Caco-2 (cell line): ENCODE results near the gene PDE6C. TPM values are rescaled to one million over a fixed set of nuclear protein-coding genes. Genes with fewer than 3 reads are reported as not detected.

Source experiments
- BruUV-seq: library from RNA; stranded (reverse); fragments of 400-500 nt; replicated peaks from 2 replicates; lab custom pipeline; 2021; lab: Mats Ljungman, UMichigan
- CTCF ChIA-PET: fragments of 300-600 bp; sonication (Branson Sonifier 250); formaldehyde crosslinking; loops from one replicate; lab custom pipeline; 2022; ENCODE audit warnings: antibody characterized with exemption; lab: Charles Lee
- POLR2A ChIA-PET: fragments of 300-600 bp; sonication (Branson Sonifier 250); formaldehyde crosslinking; loops from one replicate; lab custom pipeline; 2022; ENCODE audit warnings: antibody characterized with exemption; lab: Charles Lee
- DNase-seq, 2 experiments: peaks; one replicate each; pipeline versions ENCODE4 v3.0.0 to v3.0.0-alpha.2; 2020 to 2022
- H3K27me3 ChIP-seq: replicated peaks from 2 replicates; pipeline ENCODE4 v1.6.0; 2011; ENCODE audit warnings: low read length; ENCODE audit not compliant: control insufficient read depth, insufficient read depth
- H3K36me3 ChIP-seq: 2 replicates; pipeline ENCODE4 v1.5.1; 2011; ENCODE audit warnings: low read length; ENCODE audit not compliant: control insufficient read depth, insufficient read depth
- H3K4me1 ChIP-seq: fragments of 250-450 bp; sonication (Bioruptor Pico); 2 replicates; pipeline ENCODE4 v1.5.1; 2020; ENCODE audit warnings: mild to moderate bottlenecking
- H3K4me3 ChIP-seq: 2 replicates; pipeline ENCODE4 v1.5.1; 2011; ENCODE audit warnings: low read depth, mild to moderate bottlenecking, control low read depth, low read length
- H3K9me3 ChIP-seq: fragments of 250-450 bp; sonication (Bioruptor Pico); 2 replicates; pipeline ENCODE4 v1.5.1; 2020; ENCODE audit warnings: mild to moderate bottlenecking, moderate library complexity
- H3K27ac Mint-ChIP-seq: one replicate; pipeline ENCODE4 v1.8.0; 2022; ENCODE audit warnings: mixed read lengths; ENCODE audit not compliant: unreplicated experiment
- H3K27me3 Mint-ChIP-seq: one replicate; pipeline ENCODE4 v1.8.0; 2022; ENCODE audit warnings: mixed read lengths; ENCODE audit not compliant: insufficient read depth, unreplicated experiment
- H3K36me3 Mint-ChIP-seq: one replicate; pipeline ENCODE4 v1.8.0; 2022; ENCODE audit warnings: mild to moderate bottlenecking, mixed read lengths; ENCODE audit not compliant: insufficient read depth, unreplicated experiment
- H3K4me1 Mint-ChIP-seq: one replicate; pipeline ENCODE4 v1.8.0; 2022; ENCODE audit warnings: low read depth, mixed read lengths; ENCODE audit not compliant: unreplicated experiment
- H3K4me3 Mint-ChIP-seq: one replicate; pipeline ENCODE4 v1.8.0; 2022; ENCODE audit warnings: mild to moderate bottlenecking, moderate library complexity, mixed read lengths; ENCODE audit not compliant: unreplicated experiment
- H3K9me3 Mint-ChIP-seq: one replicate; pipeline ENCODE4 v1.8.0; 2022; ENCODE audit warnings: mixed read lengths; ENCODE audit not compliant: unreplicated experiment
- intact Hi-C: fragments of 100-400 bp; cut with micrococcal nuclease; formaldehyde crosslinking; loops from one replicate; pipeline ENCODE4 v1.10.0; 2022; ENCODE audit not compliant: unreplicated experiment
- total RNA-seq: library from RNA; stranded (reverse); gene quantifications from 2 replicates; pipeline ENCODE4 v1.2.3, GENCODE V29; 2022
- TF ChIP-seq, protein P1 (sequence below), 2 experiments: fragments of 200-600 bp in 1 of 2; IDR thresholded peaks; 1 replicate in 1 of 2; 2 replicates in 1 of 2; pipeline versions ENCODE4 v1.5.1 to v1.8.0; 2011 to 2022; ENCODE audit warnings: antibody characterized with exemption in 1 of 2, control low read depth in 1 of 2, inconsistent platforms in 1 of 2, low read depth in 1 of 2, low read length in 1 of 2, mild to moderate bottlenecking in 1 of 2, moderate library complexity in 1 of 2; ENCODE audit not compliant: insufficient read depth in 1 of 2, severe bottlenecking in 1 of 2, unreplicated experiment in 1 of 2

PDE6C gene
- total RNA-seq, 1 experiment from 2014 or later, result not detected

DNA sequence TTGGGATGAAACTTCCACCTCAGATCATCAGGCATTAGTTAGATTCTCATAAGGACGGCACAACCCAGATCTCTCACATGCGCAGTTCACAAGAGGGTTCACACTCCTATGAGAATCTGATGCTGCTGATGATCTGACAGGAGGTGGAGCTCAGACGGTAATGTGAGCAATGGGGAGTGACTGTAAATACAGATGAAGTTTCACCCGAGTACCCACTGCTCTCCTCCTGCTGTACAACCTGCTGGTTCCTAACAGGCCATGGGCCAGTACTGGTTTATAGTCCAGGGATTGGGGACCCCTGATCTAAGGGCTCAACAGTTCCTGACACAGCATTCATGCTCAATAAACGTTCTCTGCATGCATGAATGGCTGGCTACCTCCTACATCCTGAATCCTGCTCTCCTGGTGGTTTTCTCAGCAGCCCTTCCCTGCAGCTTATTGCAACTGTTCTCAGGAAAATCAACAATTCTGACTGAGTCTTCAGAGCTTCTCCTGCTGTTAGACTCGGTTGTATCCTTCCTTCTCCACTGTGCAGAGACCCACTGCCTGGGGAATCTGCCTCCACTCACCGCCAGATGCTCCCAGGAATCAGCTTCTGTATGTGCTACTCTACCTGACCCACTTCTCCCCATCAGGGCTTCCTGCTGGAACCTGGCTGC is 17.4 kb downstream of the PDE6C start:
- POLR2A ChIA-PET, result no interaction called here
- no peaks in the 10 kb centered on the region for H3K9me3 ChIP-seq
- TF ChIP-seq, protein P1, sequence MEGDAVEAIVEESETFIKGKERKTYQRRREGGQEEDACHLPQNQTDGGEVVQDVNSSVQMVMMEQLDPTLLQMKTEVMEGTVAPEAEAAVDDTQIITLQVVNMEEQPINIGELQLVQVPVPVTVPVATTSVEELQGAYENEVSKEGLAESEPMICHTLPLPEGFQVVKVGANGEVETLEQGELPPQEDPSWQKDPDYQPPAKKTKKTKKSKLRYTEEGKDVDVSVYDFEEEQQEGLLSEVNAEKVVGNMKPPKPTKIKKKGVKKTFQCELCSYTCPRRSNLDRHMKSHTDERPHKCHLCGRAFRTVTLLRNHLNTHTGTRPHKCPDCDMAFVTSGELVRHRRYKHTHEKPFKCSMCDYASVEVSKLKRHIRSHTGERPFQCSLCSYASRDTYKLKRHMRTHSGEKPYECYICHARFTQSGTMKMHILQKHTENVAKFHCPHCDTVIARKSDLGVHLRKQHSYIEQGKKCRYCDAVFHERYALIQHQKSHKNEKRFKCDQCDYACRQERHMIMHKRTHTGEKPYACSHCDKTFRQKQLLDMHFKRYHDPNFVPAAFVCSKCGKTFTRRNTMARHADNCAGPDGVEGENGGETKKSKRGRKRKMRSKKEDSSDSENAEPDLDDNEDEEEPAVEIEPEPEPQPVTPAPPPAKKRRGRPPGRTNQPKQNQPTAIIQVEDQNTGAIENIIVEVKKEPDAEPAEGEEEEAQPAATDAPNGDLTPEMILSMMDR (IDR thresholded peaks at IDR 0.05; ENCODE audit: insufficient read depth in 1 of 2, low read depth in 1 of 2, low read length in 1 of 2, severe bottlenecking in 1 of 2, unreplicated experiment in 1 of 2), result no peak
- intact Hi-C loops, result no loop called here
- no TSS peak for BruUV-seq
- Mint-ChIP-seq H3K36me3 (no peaks in the 10 kb centered on the region), H3K4me1 (no peaks in the 10 kb centered on the region), H3K4me3 (no peak overlapping the region), H3K27me3 (no peaks in the 10 kb centered on the region), H3K27ac (no peak overlapping the region), H3K9me3 (no peaks in the 10 kb centered on the region)
- H3K36me3 ChIP-seq, result no peaks in the 10 kb centered on the region
- CTCF ChIA-PET, result no interaction called here
- no peak for DNase-seq
- no peak overlapping the region for H3K4me3 ChIP-seq
- no peaks in the 10 kb centered on the region for H3K27me3 ChIP-seq
- no peaks in the 10 kb centered on the region for H3K4me1 ChIP-seq

GRCh38 chr10:93630625-93631557 is 18.6 kb downstream of the PDE6C start:
- POLR2A ChIA-PET, result no interaction called here
- no TSS peak for BruUV-seq
- H3K27me3 ChIP-seq, result no peaks in the 10 kb centered on the region
- Mint-ChIP-seq H3K27ac (no peak overlapping the region), H3K36me3 (no peaks in the 10 kb centered on the region), H3K9me3 (no peaks in the 10 kb centered on the region), H3K4me1 (no peaks in the 10 kb centered on the region), H3K27me3 (no peaks in the 10 kb centered on the region), H3K4me3 (no peak overlapping the region)
- H3K4me1 ChIP-seq, result no peaks in the 10 kb centered on the region
- no peaks in the 10 kb centered on the region for H3K36me3 ChIP-seq
- no peak for DNase-seq
- intact Hi-C loops, result no loop called here
- H3K4me3 ChIP-seq, result no peak overlapping the region
- TF ChIP-seq, protein P1 (IDR thresholded peaks at IDR 0.05; ENCODE audit: insufficient read depth in 1 of 2, low read depth in 1 of 2, low read length in 1 of 2, severe bottlenecking in 1 of 2, unreplicated experiment in 1 of 2), result no peak
- CTCF ChIA-PET, result no interaction called here
- no peaks in the 10 kb centered on the region for H3K9me3 ChIP-seq

DNA sequence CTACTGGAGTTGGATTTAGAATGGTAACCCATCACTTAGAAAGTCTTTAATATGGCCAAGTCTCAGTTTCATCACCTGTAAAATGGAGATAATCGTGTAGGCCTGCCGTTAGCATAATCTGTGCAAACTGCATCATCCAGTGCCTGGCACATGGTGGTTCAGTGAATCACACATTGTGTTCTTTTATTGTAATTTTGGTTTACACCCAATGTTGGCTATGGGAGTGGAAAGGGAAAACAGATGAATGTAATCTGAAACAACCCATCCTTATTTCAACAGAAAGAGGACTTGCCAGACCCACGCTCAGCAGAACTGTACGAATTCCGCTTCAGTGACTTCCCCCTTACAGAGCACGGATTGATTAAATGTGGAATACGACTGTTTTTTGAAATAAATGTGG is 27.5 kb downstream of the PDE6C start:
- Histone ChIP-seq H3K9me3 (no peaks in the 10 kb centered on the region), H3K27me3 (no peaks in the 10 kb centered on the region), H3K4me3 (no peak overlapping the region), H3K4me1 (no peaks in the 10 kb centered on the region), H3K36me3 (no peaks in the 10 kb centered on the region)
- ChIA-PET CTCF (no interaction called here), POLR2A (interaction anchor here (0.6 kb wide), 1 partner anchor 17 kb away, joined by 7 read pairs; no protein-coding TSS in a partner anchor)
- DNase-seq, result no peak
- Mint-ChIP-seq H3K36me3 (no peaks in the 10 kb centered on the region), H3K9me3 (no peaks in the 10 kb centered on the region), H3K4me1 (peaks cover under 1% of the 10 kb centered on the region), H3K4me3 (no peak overlapping the region), H3K27me3 (no peaks in the 10 kb centered on the region), H3K27ac (no peak overlapping the region)
- intact Hi-C loops, result no loop called here
- TF ChIP-seq, protein P1 (IDR thresholded peaks at IDR 0.05; ENCODE audit: insufficient read depth in 1 of 2, low read depth in 1 of 2, low read length in 1 of 2, severe bottlenecking in 1 of 2, unreplicated experiment in 1 of 2), result no peak
- BruUV-seq, result no TSS peak
